Thyroid gland (tissue), 4 donors: Measurements from ENCODE around the gene RPGRIP1.

Experiments
- CTCF ChIP-seq, 6 experiments: fragments of 200-600 bp in 3 of 6; fragments of 450-650 bp in 3 of 6; sonication (generic) in 3 of 6; IDR thresholded peaks; one replicate each; pipeline ENCODE4 v1.5.1; 2016 to 2019; ENCODE audit warnings: antibody characterized with exemption in 6 of 6, mild to moderate bottlenecking in 2 of 6, inconsistent platforms in 1 of 6, moderate library complexity in 1 of 6
- POLR2A ChIP-seq, 2 donors: fragments of 450-650 bp; IDR thresholded peaks; one replicate each; pipeline ENCODE4 v1.6.1; 2017; ENCODE audit warnings: antibody characterized with exemption in 2 of 2, mild to moderate bottlenecking in 2 of 2, moderate library complexity in 1 of 2

DNA sequence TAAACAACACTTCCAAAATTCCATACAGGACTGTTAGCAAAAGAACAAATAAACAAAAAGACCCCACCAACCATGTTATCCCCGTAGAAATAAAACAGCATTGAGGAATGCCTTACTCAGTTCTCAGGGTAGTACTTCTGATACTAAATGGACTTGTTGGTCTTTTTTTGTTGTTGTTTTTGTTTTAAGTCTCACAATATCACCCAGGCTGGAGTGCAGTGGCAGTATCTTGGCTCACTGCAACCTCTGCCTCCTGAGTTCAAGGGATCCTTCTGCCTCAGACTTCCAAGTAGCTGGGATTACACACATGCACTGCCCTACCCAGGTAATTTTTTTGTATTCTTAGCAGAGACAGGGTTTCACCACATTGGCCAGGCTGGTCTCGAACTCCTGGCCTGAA, 27.7 kb upstream of the RPGRIP1 start:
- TF ChIP-seq CTCF (IDR thresholded peaks at IDR 0.05) = no peak
- TF ChIP-seq POLR2A (IDR thresholded peaks at IDR 0.05) = no peak
